Activated T-cell treated with anti-CD3 and anti-CD28 coated beads for 1 hour (primary cell): Measurements from ENCODE around the gene TMEM139.
"Not testable (repeated sequence)": the region's sequence is repeated elsewhere in the genome, so short reads cannot be mapped to it uniquely, and the experiment has no call there.

Source experiments
- DNase-seq: peaks from one replicate; pipeline ENCODE4 v3.0.0-alpha.2; 2020; ENCODE audit warnings: low read depth

The TMEM139 gene

DNA sequence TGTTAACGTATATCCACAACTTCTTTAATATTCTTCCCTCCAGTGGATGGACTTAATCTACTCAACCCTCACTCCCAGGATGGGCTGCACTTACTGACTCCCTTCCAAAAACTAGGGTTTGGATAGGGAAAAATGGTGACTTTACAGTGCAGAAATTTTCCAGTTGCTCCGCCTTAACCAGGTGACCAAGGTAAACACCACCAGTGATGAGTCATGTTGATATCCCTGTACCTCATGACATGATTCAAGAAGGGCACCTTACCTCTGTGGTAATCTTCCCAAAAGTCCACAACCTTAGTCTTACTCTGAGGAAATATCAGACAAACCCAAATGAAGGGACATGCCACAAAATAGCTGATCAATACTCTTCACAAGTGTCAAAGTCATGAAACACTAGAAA, 25.0 kb upstream of the TMEM139 start:
- no peak for DNase-seq

DNA sequence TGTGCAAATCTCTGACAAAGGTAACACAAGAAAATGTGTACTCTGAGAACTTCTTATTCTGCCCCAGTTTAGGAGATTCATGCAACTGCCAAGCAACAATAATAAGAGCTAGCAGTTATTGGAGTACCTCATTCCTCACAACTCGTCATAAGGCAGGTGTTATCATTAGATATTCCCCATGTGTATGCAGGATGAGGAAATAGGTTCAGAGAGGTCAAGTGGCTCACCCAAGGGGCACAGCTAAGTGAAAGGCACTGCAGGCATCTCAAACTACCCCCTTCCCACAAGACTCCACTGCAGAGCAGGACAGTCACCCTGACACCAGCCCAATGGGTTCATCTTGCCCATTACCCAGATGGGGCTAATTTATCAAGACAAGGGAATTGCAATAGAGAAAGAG, 22.9 kb upstream of the TMEM139 start:
- no peak for DNase-seq

GRCh38 chr7:143263266-143264195, 21.2 kb upstream of the TMEM139 start, which contains the start of gene GSTK1:
GSTK1 (plus strand) TSS chr7:143263441; CDS start chr7:143263514, 73 bp downstream.
- peak; percentile 63 for DNase-seq

- not testable (repeated sequence) for DNase-seq
Observed at GRCh38 chr7:143264196-143264568, 20.6 kb upstream of the TMEM139 start.

DNA sequence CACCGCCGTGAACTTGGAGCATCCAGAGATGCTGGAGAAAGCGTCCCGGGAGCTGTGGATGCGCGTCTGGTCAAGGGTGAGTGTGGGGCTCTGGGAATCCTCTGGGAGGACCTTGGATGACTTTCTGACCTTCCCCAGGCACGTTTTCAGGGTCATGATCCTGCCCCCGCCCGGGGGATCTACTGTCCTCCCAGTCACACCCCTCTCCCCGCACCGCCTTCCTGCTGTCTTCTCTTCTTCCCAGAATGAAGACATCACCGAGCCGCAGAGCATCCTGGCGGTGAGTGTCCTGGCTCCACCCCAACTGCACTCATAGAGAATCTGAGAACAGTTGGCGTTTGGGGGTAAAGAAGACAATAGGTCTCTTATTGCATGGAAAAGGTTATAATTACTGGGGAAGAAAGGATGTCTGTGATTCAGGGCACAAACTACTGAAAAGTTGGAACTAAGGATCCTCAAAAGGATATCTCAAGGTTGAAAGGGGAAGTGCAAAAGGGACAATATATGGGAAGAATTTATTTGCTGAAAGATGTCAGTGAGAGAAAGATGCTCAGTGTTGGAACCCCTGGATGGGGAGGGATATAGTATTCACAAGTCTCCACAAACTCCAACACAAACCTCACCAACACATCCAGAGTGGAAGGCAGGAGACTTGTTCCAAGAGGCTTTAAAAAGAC, 19.6 kb upstream of the TMEM139 start:
- DNase-seq, result no peak

DNA sequence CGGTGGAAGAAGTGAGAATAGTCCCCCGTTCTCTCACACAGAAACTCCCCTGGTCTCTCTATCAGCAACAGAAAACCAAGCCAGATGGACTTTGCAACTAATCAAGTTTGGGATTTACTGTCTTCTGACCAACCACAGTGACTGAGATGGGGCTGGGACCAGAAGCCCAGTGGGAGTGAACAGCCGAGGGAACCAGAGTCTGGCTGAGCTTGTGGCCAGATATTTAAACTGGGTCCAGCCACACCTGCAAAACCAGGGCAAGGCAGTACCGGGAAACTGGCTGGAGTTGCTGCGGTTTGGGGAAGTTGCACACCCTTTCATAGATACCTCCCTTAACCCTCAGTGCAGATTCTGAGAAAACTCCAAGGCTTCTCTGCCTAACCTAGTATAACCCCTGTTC, 15.5 kb upstream of the TMEM139 start:
- DNase-seq, result no peak

GRCh38 chr7:143271240-143271639, 13.5 kb upstream of the TMEM139 start:
- no peak for DNase-seq

DNA sequence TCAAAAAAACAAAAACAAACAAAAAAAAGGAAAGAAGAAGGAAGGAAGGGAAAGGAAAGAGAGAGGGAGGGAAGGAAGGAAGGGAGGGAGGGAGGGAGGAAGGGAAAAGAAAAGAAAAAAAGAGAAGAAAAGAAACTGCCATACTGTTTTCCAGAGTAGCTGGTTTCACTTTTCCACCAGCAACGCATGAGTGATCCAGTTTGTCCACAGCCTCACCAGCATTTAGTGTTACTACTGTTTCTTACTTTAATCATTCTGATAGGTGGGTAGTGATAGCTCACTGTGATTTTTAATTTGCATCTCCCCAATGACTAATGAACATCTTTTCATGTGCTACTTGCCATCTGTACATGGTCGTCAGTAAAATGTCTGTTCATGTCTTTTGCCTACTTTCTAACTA, 11.9 kb upstream of the TMEM139 start:
- no peak for DNase-seq

GRCh38 chr7:143279186-143280098, 5.3 kb upstream of the TMEM139 start:
- no peak for DNase-seq

GRCh38 chr7:143280160-143280559, 4.6 kb upstream of the TMEM139 start:
- DNase-seq, result no peak

DNA sequence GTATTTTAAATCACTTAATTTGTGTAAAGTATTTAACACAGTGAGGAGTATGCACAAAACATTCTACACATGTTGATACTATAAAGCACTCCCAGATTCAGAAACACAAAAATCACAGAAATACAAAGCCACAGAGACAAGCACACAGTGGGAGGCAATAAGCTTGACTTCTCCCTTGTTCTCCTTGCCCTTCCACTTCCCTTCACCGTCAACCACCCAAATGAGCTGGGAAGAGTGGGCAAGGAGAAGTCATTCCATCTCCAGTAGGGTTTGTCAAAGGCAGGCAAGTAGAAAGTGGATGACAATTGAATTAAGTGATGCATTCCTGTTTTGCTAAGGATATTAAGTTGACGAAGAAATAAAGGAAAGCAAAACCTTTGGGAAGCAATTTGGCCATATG, 4.2 kb upstream of the TMEM139 start:
- no peak for DNase-seq

- DNase-seq, result no peak
Observed at GRCh38 chr7:143281529-143281928, 3.2 kb upstream of the TMEM139 start.

GRCh38 chr7:143282124-143282523, 2.6 kb upstream of the TMEM139 start:
- no peak for DNase-seq

DNA sequence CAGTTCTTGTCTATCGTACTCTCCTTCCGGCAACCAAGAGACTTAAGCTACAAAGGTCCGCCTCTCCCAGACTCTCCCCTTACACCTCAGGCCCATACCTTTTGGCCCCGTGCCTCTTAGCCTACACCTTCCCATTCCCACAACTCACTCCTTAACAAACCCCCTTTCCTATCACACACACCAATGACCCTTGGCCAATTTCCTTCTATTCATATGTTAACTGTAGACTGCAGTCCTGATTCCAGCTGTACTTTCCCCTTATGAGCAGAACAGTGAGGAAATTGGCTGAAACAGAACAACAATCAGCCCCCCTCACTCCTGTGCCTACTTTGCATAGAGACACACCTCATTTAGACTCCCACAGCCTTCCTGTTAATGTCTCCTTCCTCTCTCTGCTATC, 1.4 kb upstream of the TMEM139 start:
- no peak for DNase-seq

DNA sequence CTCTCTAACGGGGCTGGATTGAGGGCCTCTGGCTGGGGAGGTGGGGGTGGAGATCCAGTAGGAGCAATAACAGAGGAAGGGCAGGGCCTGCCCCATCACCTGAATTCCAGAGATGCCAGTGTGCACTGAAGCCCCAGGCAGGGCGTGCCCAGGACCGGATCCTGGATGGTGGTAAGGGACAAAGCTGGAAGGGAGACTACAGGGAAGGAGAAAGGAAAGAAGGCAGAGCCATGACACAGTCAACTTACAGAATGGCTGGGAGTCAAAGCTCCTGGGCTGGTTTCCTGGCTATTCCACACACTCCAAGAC, 666 bp downstream of the TMEM139 start:
- DNase-seq, result no peak

- DNase-seq, result no peak
Observed at GRCh38 chr7:143285806-143286521, 1.2 kb downstream of the TMEM139 start.

DNA sequence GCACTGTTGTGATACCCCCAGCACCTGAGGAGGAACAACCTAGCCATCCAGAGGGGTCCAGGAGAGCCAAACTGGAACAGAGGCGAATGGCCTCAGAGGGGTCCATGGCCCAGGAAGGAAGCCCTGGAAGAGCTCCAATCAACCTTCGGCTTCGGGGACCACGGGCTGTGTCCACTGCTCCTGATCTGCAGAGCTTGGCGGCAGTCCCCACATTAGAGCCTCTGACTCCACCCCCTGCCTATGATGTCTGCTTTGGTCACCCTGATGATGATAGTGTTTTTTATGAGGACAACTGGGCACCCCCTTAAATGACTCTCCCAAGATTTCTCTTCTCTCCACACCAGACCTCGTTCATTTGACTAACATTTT, 1.7 kb downstream of the TMEM139 start:
- DNase-seq, result no peak

DNA sequence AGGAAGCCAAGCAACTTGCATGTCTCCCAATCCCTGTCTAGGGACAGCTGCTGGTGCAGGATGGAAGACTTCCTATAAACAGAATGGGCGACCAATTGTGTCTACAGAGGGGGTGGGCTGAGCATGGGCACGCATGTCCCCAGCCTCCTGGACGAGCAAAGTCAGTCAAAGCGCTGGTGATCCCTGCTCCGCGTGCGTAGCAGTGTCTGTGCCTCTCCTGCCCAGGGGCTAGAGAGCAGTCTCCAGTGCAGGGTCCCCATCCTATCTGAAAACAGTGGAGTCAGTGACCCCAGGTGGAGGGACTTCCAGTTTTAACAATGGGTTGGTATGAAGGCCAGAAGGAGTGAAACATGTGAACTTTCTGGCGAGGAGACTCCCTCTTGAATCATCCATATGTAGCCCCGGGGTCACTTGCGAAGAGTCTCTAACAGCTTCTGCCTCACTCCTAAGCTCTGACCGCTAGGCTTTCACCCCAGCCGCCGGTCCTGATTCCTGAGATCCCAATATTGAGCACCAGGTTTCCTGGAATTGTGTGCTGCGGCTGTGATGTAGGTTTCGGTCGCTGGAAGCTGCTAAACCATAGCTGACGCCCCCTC, 2.7 kb downstream of the TMEM139 start:
- no peak for DNase-seq

GRCh38 chr7:143287935-143288826, 3.4 kb downstream of the TMEM139 start, which contains the start of gene CASP2:
CASP2 (plus strand) TSS chr7:143288351; CDS start chr7:143288456, 105 bp downstream.
- DNase-seq, result peak; percentile 99

DNA sequence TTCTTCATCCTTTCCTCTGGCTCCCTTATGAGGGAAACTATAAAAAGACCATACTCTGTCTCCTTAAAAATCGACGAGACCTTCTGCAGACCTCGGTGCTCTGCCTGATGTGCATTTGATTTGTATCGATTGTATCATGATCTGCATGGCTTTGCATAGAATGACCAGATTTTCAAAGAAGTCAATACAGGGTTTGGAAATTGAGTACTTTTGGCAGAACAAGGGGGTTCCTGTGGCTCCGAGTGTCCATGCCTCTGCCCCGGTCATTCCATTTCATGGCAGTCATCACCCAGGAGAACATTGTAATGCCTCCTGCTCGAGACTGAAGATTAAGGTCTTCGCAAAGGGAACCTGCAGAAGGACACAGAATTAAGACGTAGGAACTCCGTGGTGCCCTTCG, 4.1 kb downstream of the TMEM139 start:
- no peak for DNase-seq
